Measurements from ENCODE around the gene HHIPL1.
"Not testable (repeated sequence)": the region's sequence is repeated elsewhere in the genome, so short reads cannot be mapped to it uniquely, and the experiment has no call there.

Gene HHIPL1

GRCh38 chr14:99636487-99636886 is 8.4 kb upstream of the HHIPL1 start:
- DNase-seq = no peak

- no peak for DNase-seq
These were observed 7.3 kb upstream of the HHIPL1 start for GRCh38 chr14:99637624-99638023.

- not testable (repeated sequence) for DNase-seq
These were observed 2.2 kb upstream of the HHIPL1 start for GRCh38 chr14:99642771-99643170.

GRCh38 chr14:99643343-99643742 is 1.6 kb upstream of the HHIPL1 start:
- DNase-seq = no peak

- no peak for DNase-seq
These were observed 818 bp upstream of the HHIPL1 start for GRCh38 chr14:99644035-99644587.

GRCh38 chr14:99645545-99646505 is 896 bp downstream of the HHIPL1 start:
- DNase-seq = no peak

GRCh38 chr14:99647411-99647810 is 2.5 kb downstream of the HHIPL1 start:
- DNase-seq = no peak

- no peak for DNase-seq
These were observed 3.3 kb downstream of the HHIPL1 start for GRCh38 chr14:99648027-99648784.

- no peak for DNase-seq
These were observed 4.3 kb downstream of the HHIPL1 start for GRCh38 chr14:99649219-99649618.

- no peak for DNase-seq
These were observed 4.7 kb downstream of the HHIPL1 start for GRCh38 chr14:99649643-99650042.

- DNase-seq = no peak
These were observed 5.3 kb downstream of the HHIPL1 start for GRCh38 chr14:99650189-99650588.

GRCh38 chr14:99651953-99652746 is 7.2 kb downstream of the HHIPL1 start:
- DNase-seq = no peak

GRCh38 chr14:99654235-99654985 is 9.5 kb downstream of the HHIPL1 start:
- no peak for DNase-seq

- DNase-seq = no peak
These were observed 10.6 kb downstream of the HHIPL1 start for GRCh38 chr14:99655521-99655920.

- DNase-seq = no peak
These were observed 11.2 kb downstream of the HHIPL1 start for GRCh38 chr14:99656171-99656570.

GRCh38 chr14:99657645-99658155 is 12.8 kb downstream of the HHIPL1 start:
- no peak for DNase-seq

- DNase-seq = no peak
These were observed 13.4 kb downstream of the HHIPL1 start for GRCh38 chr14:99658218-99658845.

GRCh38 chr14:99659333-99659741 is 14.4 kb downstream of the HHIPL1 start:
- DNase-seq = no peak

- DNase-seq = no peak
These were observed 15.2 kb downstream of the HHIPL1 start for GRCh38 chr14:99660006-99660566.

GRCh38 chr14:99660794-99661193 is 15.9 kb downstream of the HHIPL1 start:
- DNase-seq = no peak

- not testable (repeated sequence) for DNase-seq
These were observed 16.3 kb downstream of the HHIPL1 start for GRCh38 chr14:99661206-99661605.

Measured in SHP77 treated with DMSO at 0.1 percent for 48 hours (cell line).